ENCODE results near the gene C1orf216.

- 0 out of 2 replicates have a peak, but pooled peaks have one; percentile 10 for TF ChIP-seq CTCF (conservative IDR thresholded peaks at IDR 0.05; ENCODE audit: low read depth, low read length)
- no peak for TF ChIP-seq EZH2phosphoT487 (IDR thresholded peaks at IDR 0.05; ENCODE audit: borderline replicate concordance, low read length)
Measured at GRCh38 chr1:35702508-35702907, 16.2 kb downstream of the C1orf216 start.
